ENCODE measurements around the gene AKAIN1. TPM values are rescaled to one million over a fixed set of nuclear protein-coding genes. Genes with fewer than 3 reads are reported as not detected.

The AKAIN1 gene, protein sequence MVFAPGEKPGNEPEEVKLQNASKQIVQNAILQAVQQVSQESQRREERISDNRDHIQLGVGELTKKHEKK
- polyA plus RNA-seq (2013) = not detected in 2 replicates

DNA sequence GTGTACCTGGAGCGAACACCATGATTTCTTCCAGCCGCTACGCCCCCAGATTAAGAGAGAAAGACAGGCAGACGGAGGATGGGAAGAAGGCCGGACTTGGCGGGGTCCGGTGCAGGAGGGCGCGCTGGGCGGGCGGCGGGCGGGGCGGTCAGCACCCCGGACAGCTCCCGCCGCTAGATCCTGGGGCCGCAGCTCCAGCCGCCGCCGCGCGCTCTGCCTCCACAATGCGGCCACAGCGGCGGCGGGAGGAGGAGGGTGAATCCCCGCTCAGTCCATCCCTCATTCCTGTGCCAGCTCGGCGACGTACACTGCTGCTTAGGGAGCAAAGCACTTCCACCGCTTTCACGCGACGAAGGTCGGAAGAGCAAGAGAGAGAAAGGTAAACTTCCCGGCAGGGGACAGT, at the start of gene AKAIN1:
AKAIN1 (minus strand) TSS at position 226 of the 403 bp plus-strand sequence; CDS start at position 22, 204 bp downstream.
- no CpG with 5 or more reads among the region's 37 CpGs for WGBS (ENCODE audit: extremely low coverage, insufficient coverage, insufficient read length)
- Histone ChIP-seq H3K9ac (ENCODE audit: low read length) (no peak within 1 kb of the TSS), H2AFZ (ENCODE audit: insufficient read depth, low read length, poor library complexity) (no peak within 1 kb of the TSS), H3K4me3 (ENCODE audit: low read depth, low read length) (no peak within 1 kb of the TSS), H3K4me2 (ENCODE audit: low read length) (peak within 1 kb of the TSS; percentile 25), H3K23ac (ENCODE audit: low read length) (no peak within 1 kb of the TSS), H3K9me3 (ENCODE audit: insufficient read depth, low read depth, low read length) (no peaks in the 10 kb centered on the region), H3K36me3 (ENCODE audit: control insufficient read depth in 1 of 2, insufficient read depth in 2 of 2, low read length in 2 of 2) (no peaks in the 10 kb centered on the region), H3K4me1 (ENCODE audit: control insufficient read depth in 1 of 2, insufficient read depth in 2 of 2, low read length in 2 of 2) (peaks cover 0 to 2% of the 10 kb centered on the region in 2 experiments), H2BK120ac (ENCODE audit: insufficient read depth, low read length, poor library complexity) (no peak within 1 kb of the TSS), H3K27ac (ENCODE audit: low read depth, low read length) (no peak within 1 kb of the TSS), H2AK5ac (ENCODE audit: low read length) (no peak within 1 kb of the TSS), H3K14ac (ENCODE audit: low read length) (no peak within 1 kb of the TSS), H3K79me1 (ENCODE audit: low read length) (no peaks in the 10 kb centered on the region), H4K8ac (ENCODE audit: low read depth, low read length) (no peak within 1 kb of the TSS), H3K18ac (ENCODE audit: low read length) (no peak within 1 kb of the TSS), H2BK12ac (ENCODE audit: low read length) (no peak within 1 kb of the TSS), H2BK5ac (ENCODE audit: low read depth, low read length, poor library complexity) (no peak within 1 kb of the TSS), H3K4ac (ENCODE audit: low read depth, low read length) (no peak within 1 kb of the TSS), H3K27me3 (ENCODE audit: insufficient read depth, low read length) (peaks cover 25% of the 10 kb centered on the region), H3K79me2 (ENCODE audit: control insufficient read depth, insufficient read depth, low read length, poor library complexity) (no peaks in the 10 kb centered on the region), H4K12ac (ENCODE audit: low read depth, low read length) (no peak within 1 kb of the TSS), H4K91ac (ENCODE audit: low read depth, low read length) (no peak within 1 kb of the TSS)
- DNase-seq = peak; percentile 2 to 45

DNA sequence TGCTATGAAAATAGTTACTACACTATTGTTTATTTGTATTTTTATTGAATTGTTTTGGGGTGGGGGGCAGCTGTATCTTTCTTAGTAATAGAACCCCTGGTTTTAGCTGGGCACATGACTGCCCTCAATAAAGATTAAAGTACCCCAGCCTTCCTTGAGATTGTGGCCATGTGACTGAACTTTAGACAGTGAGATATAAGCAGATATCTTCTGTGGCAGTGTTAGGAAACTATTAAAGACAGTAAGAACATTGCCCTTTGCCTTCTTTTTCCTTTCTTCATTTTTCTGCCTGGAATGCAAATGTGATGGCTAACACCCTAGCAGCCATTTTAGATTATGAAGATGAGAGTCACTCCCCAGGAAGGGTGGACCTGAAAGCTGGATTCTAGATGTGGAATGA, 47.9 kb upstream of the AKAIN1 start:
- H3K18ac ChIP-seq (ENCODE audit: low read length) = no peak overlapping the region
- no peak overlapping the region for H3K14ac ChIP-seq (ENCODE audit: low read length)
- no peaks in the 10 kb centered on the region for H3K9me3 ChIP-seq (ENCODE audit: insufficient read depth, low read depth, low read length)
- H4K8ac ChIP-seq (ENCODE audit: low read depth, low read length) = no peak overlapping the region
- no peak overlapping the region for H2AFZ ChIP-seq (ENCODE audit: insufficient read depth, low read length, poor library complexity)
- no peak overlapping the region for H3K9ac ChIP-seq (ENCODE audit: low read length)
- no peaks in the 10 kb centered on the region for H3K4me1 ChIP-seq (ENCODE audit: control insufficient read depth in 1 of 2, insufficient read depth in 2 of 2, low read length in 2 of 2)
- peaks cover 2 to 3% of the 10 kb centered on the region in 2 experiments for H3K36me3 ChIP-seq (ENCODE audit: control insufficient read depth in 1 of 2, insufficient read depth in 2 of 2, low read length in 2 of 2)
- no peak overlapping the region for H2BK12ac ChIP-seq (ENCODE audit: low read length)
- H3K4me3 ChIP-seq (ENCODE audit: low read depth, low read length) = no peak overlapping the region
- no peaks in the 10 kb centered on the region for H3K27me3 ChIP-seq (ENCODE audit: insufficient read depth, low read length)
- H2AK5ac ChIP-seq (ENCODE audit: low read length) = no peak overlapping the region
- H3K79me1 ChIP-seq (ENCODE audit: low read length) = no peaks in the 10 kb centered on the region
- no peak overlapping the region for H3K23ac ChIP-seq (ENCODE audit: low read length)
- H2BK5ac ChIP-seq (ENCODE audit: low read depth, low read length, poor library complexity) = no peak overlapping the region
- H3K4ac ChIP-seq (ENCODE audit: low read depth, low read length) = no peak overlapping the region
- no peak for DNase-seq
- no peak overlapping the region for H2BK120ac ChIP-seq (ENCODE audit: insufficient read depth, low read length, poor library complexity)
- H4K12ac ChIP-seq (ENCODE audit: low read depth, low read length) = no peak overlapping the region
- no peak overlapping the region for H3K4me2 ChIP-seq (ENCODE audit: low read length)
- H3K79me2 ChIP-seq (ENCODE audit: control insufficient read depth, insufficient read depth, low read length, poor library complexity) = no peaks in the 10 kb centered on the region
- H4K91ac ChIP-seq (ENCODE audit: low read depth, low read length) = no peak overlapping the region
- no peak overlapping the region for H3K27ac ChIP-seq (ENCODE audit: low read depth, low read length)

DNA sequence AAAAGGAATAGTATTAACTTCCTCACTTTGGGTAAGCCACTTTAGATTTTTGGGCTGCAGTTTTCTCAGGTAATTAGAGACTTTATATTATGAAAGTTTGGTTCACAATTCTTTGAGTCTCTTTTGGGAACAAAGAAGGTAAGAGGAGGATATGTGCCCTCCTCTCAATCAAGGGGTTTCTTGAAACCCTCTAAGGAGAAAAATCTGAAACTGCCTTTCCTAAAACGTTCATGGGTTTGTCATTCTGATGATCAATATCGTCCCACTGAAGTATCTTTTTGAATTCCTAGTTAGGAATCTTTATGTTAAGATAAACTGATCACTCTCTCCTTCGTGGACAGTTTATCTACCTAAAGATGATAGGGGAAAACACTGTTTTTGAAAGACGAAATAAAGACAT, 42.4 kb upstream of the AKAIN1 start:
- H3K27ac ChIP-seq (ENCODE audit: low read depth, low read length) = no peak overlapping the region
- peaks cover 4% of the 10 kb centered on the region for H3K79me2 ChIP-seq (ENCODE audit: control insufficient read depth, insufficient read depth, low read length, poor library complexity)
- H3K23ac ChIP-seq (ENCODE audit: low read length) = no peak overlapping the region
- no peak overlapping the region for H3K4ac ChIP-seq (ENCODE audit: low read depth, low read length)
- no peak overlapping the region for H2BK120ac ChIP-seq (ENCODE audit: insufficient read depth, low read length, poor library complexity)
- no peak overlapping the region for H4K91ac ChIP-seq (ENCODE audit: low read depth, low read length)
- peaks cover 8% of the 10 kb centered on the region for H3K79me1 ChIP-seq (ENCODE audit: low read length)
- H3K9me3 ChIP-seq (ENCODE audit: insufficient read depth, low read depth, low read length) = no peaks in the 10 kb centered on the region
- no peak overlapping the region for H2AK5ac ChIP-seq (ENCODE audit: low read length)
- no peak overlapping the region for H2BK12ac ChIP-seq (ENCODE audit: low read length)
- H3K9ac ChIP-seq (ENCODE audit: low read length) = no peak overlapping the region
- H4K12ac ChIP-seq (ENCODE audit: low read depth, low read length) = no peak overlapping the region
- H3K4me2 ChIP-seq (ENCODE audit: low read length) = no peak overlapping the region
- H3K4me3 ChIP-seq (ENCODE audit: low read depth, low read length) = no peak overlapping the region
- no peak overlapping the region for H2AFZ ChIP-seq (ENCODE audit: insufficient read depth, low read length, poor library complexity)
- WGBS (ENCODE audit: extremely low coverage, insufficient coverage, insufficient read length) = no CpG with 5 or more reads among the region's 4 CpGs
- H3K36me3 ChIP-seq (ENCODE audit: control insufficient read depth in 1 of 2, insufficient read depth in 2 of 2, low read length in 2 of 2) = peaks cover 2 to 3% of the 10 kb centered on the region in 2 experiments
- DNase-seq = no peak
- H3K27me3 ChIP-seq (ENCODE audit: insufficient read depth, low read length) = no peaks in the 10 kb centered on the region
- peaks cover 4 to 5% of the 10 kb centered on the region in 2 experiments for H3K4me1 ChIP-seq (ENCODE audit: control insufficient read depth in 1 of 2, insufficient read depth in 2 of 2, low read length in 2 of 2)
- H2BK5ac ChIP-seq (ENCODE audit: low read depth, low read length, poor library complexity) = no peak overlapping the region
- no peak overlapping the region for H3K14ac ChIP-seq (ENCODE audit: low read length)
- no peak overlapping the region for H4K8ac ChIP-seq (ENCODE audit: low read depth, low read length)
- no peak overlapping the region for H3K18ac ChIP-seq (ENCODE audit: low read length)

DNA sequence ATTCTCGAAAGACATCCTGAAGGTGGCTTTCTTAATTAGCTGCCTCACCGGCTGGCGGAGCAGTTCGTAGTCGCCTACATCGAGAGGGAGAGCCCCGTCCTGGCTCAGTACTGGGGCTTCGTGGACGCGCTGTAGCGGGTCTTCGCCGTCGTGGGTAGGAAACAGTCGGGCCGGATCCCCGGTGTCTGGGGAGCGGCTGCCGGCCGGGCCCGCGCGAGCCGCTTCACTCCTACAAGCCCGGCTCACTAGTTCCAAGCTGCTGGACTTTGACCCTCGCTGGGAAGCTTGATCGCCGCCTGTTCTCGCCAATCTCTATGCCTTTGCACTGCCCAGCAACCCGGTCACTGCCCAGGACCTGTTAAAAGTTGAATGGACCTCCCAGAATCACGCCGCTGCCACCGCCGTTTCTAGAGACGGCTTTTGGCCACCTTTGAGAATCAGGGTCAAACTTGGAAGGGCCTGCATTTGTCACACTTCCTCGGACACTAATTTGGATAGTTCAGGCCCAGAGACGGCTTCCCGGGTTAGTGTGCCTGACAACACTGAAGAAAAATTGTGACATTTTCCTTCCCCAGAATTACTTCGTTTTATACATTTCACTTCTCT, 41.4 kb upstream of the AKAIN1 start:
- Histone ChIP-seq H3K27me3 (ENCODE audit: insufficient read depth, low read length) (no peaks in the 10 kb centered on the region), H4K91ac (ENCODE audit: low read depth, low read length) (no peak overlapping the region), H3K9me3 (ENCODE audit: insufficient read depth, low read depth, low read length) (no peaks in the 10 kb centered on the region), H4K12ac (ENCODE audit: low read depth, low read length) (peak overlapping the region; percentile 98), H2BK5ac (ENCODE audit: low read depth, low read length, poor library complexity) (no peak overlapping the region), H2BK12ac (ENCODE audit: low read length) (no peak overlapping the region), H2AFZ (ENCODE audit: insufficient read depth, low read length, poor library complexity) (peak overlapping the region; percentile 93), H3K4me1 (ENCODE audit: control insufficient read depth in 1 of 2, insufficient read depth in 2 of 2, low read length in 2 of 2) (peaks cover 4 to 5% of the 10 kb centered on the region in 2 experiments), H3K23ac (ENCODE audit: low read length) (no peak overlapping the region), H3K4me3 (ENCODE audit: low read depth, low read length) (peak overlapping the region; percentile 86), H4K8ac (ENCODE audit: low read depth, low read length) (peak overlapping the region; percentile 99), H2AK5ac (ENCODE audit: low read length) (no peak overlapping the region), H3K9ac (ENCODE audit: low read length) (peak overlapping the region; percentile 77), H3K14ac (ENCODE audit: low read length) (peak overlapping the region; percentile 83), H3K18ac (ENCODE audit: low read length) (peak overlapping the region; percentile 65), H3K4ac (ENCODE audit: low read depth, low read length) (peak overlapping the region; percentile 23), H3K79me2 (ENCODE audit: control insufficient read depth, insufficient read depth, low read length, poor library complexity) (peaks cover 4% of the 10 kb centered on the region), H2BK120ac (ENCODE audit: insufficient read depth, low read length, poor library complexity) (no peak overlapping the region), H3K36me3 (ENCODE audit: control insufficient read depth in 1 of 2, insufficient read depth in 2 of 2, low read length in 2 of 2) (peaks cover 0 to 3% of the 10 kb centered on the region in 2 experiments), H3K79me1 (ENCODE audit: low read length) (peaks cover 8% of the 10 kb centered on the region), H3K27ac (ENCODE audit: low read depth, low read length) (peak overlapping the region; percentile 98), H3K4me2 (ENCODE audit: low read length) (peak overlapping the region; percentile 84)
- WGBS (ENCODE audit: extremely low coverage, insufficient coverage, insufficient read length) = no CpG with 5 or more reads among the region's 39 CpGs
- DNase-seq = peak; percentile 6 to 26
